Posterior vena cava (tissue), 2 donors: ENCODE measurements around the gene TFF2. TPM values are rescaled to one million over a fixed set of nuclear protein-coding genes. Genes with fewer than 3 reads are reported as not detected.

Experiments used
- DNase-seq: peaks from one replicate; pipeline ENCODE4 v3.0.0-alpha.2; 2020; ENCODE audit warnings: low spot score
- intact Hi-C, 2 donors: fragments of 100-400 bp; cut with DNase I; formaldehyde crosslinking; loops; one replicate each; pipeline versions ENCODE4 v1.14.1 to v1.14.2; 2022 to 2023
- long read RNA-seq, 2 donors: library from polyadenylated mRNA; unstranded; transcript quantifications; one replicate each; pipeline ENCODE4 v2.0.0, GENCODE V29; 2020 to 2021
- total RNA-seq, 2 donors: library from RNA; stranded (reverse); fragmentation: NEBNext Ultra II Directional; extraction: Animal tissue kit (Norgen Biotek cat#: 25700); gene quantifications; one replicate each; pipeline ENCODE4 v1.2.1, GENCODE V29; 2021
- donor health status: DM: yes; HTN: yes; CAD: no.
- donor health status: DM: yes; HTN: yes; CAD: no.

TFF2 gene, protein sequence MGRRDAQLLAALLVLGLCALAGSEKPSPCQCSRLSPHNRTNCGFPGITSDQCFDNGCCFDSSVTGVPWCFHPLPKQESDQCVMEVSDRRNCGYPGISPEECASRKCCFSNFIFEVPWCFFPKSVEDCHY
- total RNA-seq, result not detected
- long read RNA-seq, donor 1, result 0 reads
- long read RNA-seq, donor 2, result 0 reads

DNA sequence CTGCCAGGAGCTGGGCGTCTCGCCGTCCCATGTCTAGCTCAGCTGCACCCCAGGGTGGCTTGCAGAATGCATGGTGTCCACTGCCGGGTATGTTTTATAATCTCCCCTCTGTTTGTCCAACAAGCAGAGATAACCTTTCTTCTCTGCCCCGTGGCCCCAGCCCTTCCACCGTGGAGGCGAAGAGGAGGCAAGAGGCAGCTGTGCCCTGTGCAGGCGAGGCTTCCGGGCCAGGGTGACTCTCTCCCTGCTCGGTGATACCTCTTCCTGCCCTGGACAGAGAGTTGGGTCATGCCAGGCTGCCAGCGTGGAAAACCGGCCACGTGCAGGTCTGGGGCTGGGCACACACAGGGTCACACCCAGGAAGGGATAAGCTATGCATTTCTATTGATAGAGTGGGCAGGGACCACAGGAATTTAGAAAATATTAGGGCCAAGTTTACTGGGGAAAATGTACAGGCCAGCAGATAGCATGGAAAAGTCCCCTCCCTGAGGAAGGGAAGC is at the start of gene TFF2:
TFF2 (minus strand) TSS at position 68 of the 500 bp plus-strand sequence; CDS start at position 31, 37 bp downstream.
- intact Hi-C loops, result no loop called here
- DNase-seq, result peak; percentile 76

DNA sequence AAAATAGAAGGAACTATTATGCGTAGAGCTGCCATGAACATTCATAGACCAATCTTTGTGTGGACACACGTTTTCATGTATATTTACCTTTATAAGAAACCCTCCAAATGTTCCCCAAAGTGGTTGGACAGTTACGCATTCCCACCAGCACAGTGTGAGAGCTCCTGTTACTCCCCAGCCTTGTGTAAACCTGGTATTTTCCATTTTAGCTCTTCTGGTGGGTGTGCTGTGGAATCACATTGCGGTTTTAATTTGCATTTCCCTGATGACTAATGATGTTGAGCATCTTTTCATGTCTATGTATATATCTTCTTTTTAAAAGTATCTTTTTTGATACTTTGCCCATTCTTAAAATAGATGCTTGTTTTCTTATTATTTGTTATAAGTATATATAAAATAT is 49.7 kb upstream of the TFF2 start:
- intact Hi-C loops, result no loop called here
- DNase-seq, result no peak

DNA sequence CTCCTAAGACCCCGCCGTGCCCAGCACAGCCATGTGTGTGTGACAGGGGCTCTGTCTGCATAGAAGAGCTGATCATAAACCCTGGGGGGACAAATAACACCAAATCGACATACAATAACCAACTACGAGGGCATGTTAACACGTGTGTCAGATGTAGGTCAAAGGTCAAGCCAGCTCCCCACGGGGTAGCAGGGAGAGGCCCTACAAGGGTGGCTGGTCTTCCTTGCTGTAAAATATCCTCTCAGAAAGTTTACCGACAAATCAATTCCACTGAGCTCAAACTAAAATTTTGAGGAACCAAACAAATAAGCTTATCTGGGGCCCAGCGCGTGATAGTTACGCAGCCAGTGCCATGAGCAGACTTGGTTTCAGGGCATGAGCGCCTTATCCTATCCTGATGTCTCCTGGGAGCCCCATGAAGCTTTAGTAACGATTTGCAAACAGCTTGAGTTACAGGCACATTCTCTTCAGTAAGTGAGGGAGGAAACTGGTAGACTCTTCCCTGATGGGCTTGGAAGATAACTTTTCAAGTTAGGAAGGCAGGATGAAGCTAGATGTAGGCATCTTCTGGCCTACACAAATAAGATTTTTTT is 47.7 kb upstream of the TFF2 start:
- intact Hi-C loops, result no loop called here
- no peak for DNase-seq

DNA sequence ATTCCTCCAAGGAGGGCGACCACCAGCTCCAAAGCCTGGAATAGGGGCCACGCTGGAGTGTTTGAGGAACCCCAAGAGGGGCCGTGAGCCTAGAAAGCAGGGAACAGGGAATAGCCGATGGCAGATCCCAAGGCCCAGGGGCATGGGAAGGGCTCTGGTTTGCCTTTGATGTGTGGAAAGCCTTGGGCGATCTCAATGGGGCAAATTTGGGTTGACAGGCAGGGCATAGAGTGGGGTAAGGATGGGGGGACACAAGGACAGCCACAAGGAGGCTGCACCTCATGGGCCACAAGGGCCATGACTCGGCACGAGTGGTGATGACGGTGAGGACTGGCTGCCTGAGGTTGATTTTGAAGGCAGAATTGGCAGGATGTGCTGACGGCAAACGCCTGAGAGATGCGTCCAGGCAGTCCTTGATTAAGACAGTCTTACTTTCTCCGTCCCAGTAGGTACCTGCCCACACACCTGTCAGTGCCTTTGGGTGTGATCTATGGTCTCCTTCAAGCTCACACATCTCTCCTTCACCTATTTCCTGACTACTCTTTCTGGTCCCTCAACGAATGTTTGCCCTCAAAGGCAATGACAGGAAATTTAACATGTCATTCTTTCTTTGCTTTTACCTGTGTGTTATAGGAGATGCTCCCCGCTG is 47.1 kb upstream of the TFF2 start:
- DNase-seq, result no peak
- intact Hi-C loops, result no loop called here

DNA sequence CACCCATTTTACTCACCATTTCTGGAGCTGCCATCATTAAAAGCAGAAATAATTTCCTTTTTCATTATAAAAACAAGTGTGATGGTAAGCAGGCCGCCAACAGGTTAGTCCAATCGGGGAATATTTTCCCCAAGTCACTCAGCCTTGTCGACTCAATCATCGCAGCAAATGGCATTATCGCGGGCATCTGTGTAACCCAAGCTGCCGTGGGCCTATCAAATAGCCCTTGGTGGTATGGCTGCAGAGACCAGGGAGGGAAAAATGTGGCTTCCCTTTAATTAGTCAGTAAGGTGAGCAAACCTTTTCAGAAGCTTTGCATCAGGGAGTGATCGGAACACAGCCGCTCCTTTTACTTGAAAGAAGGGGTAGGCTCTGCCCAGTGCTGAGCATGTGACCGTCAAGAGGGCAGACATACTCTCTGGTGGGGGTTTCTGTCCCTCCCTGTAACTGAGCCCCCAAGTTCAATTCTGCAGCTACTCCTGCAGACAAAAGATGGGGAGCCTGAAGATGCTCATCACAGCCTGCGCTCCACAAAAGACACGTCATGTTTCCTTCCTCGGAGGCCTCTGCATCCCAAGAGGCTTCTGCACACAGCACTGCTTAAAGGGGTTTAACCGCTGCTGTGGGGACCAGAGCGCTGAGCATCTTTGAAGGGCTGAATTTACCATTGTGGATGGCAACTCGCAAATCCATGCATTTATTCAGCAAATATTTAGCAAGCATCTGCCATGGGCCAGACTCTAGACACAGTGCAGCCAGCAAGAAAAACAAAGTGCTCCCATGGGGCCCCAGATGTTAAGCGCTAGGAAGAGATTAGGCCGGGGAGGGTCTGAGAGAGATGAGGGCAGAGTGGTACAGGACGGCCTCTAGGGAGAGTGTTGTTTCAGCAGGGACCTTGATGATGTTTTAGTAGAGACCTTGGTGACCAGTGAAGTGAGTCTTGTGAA is 46.3 kb upstream of the TFF2 start:
- DNase-seq, result peak; percentile 35
- intact Hi-C loops, result no loop called here

DNA sequence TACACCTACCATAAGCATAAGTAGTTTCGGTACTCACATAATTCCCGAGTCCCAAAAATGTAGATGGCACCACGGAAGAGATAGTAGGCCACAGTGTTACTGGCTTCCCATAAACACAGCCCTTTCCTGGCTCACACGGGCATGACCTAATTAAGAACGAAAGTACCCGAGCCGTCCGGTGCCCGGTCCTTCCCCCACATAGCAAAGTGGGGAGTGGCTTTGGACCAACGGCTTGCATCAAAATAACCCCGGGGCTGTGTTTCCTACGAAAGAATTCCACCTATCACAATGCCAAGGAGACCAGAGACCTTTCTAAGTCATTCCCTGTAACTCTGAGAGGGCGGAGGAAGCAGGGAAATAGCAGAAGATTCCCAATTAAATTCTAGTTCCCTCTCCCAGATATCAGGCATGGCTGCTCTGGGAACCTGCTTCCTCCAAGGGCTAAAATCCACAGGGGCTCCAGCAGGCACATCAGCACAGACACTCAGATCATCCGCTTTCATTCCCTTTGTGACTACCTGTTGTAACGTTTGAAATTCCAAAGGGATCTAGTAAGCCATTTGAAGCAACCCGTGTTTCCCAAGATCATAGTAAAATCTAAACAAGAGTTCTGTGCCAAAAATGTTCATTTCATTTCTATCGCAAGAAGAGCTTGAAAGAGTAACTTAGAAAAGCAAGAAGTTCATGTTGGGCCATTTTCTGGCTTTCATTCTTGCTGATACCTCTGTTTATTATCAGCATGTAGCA is 45.3 kb upstream of the TFF2 start, which contains the start of gene TMPRSS3:
TMPRSS3 (minus strand) TSS at position 148 of the 747 bp plus-strand sequence. CDS start 635 bp downstream, outside the sequence.
- DNase-seq, result peak; percentile 24
- intact Hi-C loops, result no loop called here

DNA sequence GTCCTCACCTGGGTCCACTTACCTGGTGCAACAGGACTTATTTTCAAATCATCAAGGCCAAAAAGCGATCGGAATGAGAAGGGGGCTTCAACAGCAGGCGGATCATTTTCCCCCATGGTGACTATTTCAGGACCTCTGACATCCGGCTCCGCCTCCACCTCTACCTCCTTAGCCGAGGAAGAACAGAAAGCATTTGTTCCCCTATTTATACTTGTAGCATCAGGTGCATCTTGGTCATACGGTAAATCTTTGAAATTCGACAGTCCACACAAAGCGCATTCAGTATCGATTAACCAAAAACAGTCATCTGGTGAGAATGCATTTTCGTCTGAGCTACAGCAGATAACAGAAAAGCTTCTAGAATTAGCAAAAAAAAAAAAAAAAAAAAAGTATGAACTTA is 44.5 kb upstream of the TFF2 start:
- no peak for DNase-seq
- intact Hi-C loops, result no loop called here

DNA sequence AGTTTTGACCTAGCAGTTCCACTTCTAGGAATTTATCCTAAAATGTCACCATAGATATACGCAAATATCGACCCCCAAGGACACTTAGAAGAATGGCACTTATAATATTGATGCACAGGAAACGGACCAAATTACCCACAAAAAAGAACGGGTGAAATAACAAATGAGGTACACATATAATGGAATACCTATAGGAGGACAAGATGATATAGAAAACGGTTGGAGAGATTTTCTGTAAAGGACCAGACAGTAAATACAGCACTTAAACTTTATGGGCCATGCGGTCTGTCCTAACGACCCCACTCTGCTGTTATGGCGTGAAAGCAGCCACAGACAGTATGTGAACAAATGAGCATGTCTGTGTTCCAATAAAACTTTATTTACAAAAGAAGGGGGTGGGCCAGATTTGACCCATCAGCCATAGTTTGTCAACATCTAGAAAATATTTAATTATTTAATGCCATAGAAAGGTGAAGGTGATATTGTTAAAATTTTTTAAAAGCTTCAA is 42.7 kb upstream of the TFF2 start:
- intact Hi-C loops, result no loop called here
- no peak for DNase-seq

DNA sequence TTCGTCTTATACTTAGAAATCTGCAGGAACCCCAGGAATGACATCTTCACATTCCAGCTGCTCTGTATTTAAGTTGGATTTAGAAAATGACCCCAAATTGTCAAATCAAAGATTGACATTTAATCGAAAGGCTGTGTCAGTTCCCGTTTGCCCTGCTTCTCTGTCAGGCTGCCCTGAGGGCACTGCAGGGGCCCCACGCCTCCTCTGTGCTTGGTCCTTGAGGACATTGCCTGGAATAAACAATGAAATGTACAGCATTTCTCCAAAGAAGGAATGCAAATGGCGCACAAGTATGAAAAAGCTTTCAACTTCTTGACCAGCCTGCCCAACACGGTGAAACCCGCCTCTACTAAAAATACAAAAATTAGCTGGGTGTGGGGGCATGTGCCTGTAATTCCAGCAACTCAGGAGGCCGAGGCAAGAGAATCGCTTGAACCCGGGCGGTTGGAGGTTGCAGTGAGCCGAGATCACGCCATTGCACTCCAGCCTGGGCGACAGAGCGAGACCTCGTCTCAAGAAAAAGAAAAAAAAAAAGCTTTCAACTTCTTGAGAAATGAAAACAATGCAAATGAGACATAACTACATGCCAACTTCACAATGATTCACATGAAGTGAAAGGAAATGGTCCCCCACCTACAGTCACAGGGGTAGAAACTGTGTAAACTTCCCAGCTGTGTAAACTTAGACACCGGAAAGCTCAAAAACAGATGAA is 42.1 kb upstream of the TFF2 start:
- intact Hi-C loops, result no loop called here

DNA sequence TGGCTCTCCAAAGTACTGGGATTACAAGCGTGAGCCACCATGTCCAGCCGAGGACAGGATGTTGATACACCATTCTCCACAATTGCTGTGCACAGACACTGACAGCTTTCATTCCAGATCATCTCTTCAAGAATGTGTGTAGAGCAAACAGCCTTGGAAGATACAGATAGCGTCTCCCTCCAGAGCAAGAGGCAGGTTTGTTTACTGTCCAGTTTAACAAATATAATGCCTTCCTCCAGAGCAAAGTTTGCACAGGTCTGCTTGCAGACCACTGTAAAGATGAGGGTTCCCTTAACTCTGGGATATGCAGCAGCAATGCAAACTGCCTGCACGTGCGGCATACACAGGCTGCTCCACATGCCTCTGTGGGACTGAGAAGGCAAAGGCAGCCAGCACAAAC is 40.5 kb upstream of the TFF2 start:
- peak; percentile 20 for DNase-seq
- intact Hi-C loops, result no loop called here

More for the DNA sequence above, 42.1 kb upstream of the TFF2 start:
- peak; percentile 29 for DNase-seq

DNA sequence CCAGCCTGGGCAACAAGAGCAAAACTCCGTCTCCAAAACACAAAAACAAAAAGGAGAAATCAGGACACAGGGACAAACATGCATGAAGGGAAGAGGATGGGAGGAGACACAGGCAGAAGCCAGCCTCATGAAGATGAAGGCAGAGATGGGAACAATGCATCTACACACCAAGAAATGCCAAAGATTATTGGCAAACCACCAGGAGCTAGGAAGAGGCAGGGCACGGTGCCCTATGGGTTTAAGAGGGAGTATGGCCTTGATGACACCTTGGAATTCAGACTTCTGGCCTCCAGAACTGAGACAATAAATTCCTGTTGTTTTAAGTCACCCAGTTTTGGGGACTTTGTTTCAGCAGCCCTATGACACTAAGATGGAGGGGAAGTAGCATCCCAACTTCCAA is 39.9 kb upstream of the TFF2 start:
- no peak for DNase-seq

DNA sequence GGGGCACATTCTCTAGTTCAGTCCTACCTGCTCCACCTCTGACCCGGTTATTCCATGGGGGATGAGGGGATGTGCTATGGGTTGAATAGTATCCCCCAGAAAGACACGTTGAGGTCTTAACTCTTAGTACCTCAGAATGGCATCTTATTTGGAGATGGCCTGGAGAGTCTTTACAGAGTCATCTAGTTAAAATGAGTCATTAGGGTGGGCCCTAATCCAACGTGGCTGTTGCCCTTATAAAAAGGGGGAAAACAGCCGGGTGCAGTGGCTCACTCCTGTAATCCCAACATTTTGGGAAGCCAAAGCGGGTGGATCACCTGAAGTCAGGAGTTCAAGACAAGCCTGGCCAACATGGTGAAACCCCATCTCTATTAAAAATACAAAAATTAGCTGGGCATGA is 39.4 kb upstream of the TFF2 start:
- intact Hi-C loops, result no loop called here
- DNase-seq, result peak; percentile 29

More for the DNA sequence above, 39.9 kb upstream of the TFF2 start:
- intact Hi-C loops, result no loop called here

DNA sequence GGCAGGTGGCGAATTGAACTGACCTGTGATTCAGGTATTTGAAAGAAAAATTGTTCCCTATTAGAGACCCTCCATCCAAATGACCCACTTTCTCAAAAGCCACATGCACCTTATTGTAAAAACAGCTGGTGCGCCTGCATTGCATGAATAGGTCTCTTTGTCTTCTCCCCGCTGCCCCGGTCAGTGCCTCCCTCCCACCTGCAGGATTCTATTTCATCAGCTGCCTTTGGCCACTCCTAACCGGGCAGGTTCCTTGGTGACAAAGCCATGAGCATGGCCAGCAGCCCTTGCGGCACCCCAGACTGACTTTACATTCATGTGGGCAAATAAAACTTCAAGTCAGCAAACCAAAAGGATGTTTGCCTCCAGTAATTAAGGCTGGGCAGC is 38.6 kb upstream of the TFF2 start:
- intact Hi-C loops, result no loop called here
- peak; percentile 58 for DNase-seq

DNA sequence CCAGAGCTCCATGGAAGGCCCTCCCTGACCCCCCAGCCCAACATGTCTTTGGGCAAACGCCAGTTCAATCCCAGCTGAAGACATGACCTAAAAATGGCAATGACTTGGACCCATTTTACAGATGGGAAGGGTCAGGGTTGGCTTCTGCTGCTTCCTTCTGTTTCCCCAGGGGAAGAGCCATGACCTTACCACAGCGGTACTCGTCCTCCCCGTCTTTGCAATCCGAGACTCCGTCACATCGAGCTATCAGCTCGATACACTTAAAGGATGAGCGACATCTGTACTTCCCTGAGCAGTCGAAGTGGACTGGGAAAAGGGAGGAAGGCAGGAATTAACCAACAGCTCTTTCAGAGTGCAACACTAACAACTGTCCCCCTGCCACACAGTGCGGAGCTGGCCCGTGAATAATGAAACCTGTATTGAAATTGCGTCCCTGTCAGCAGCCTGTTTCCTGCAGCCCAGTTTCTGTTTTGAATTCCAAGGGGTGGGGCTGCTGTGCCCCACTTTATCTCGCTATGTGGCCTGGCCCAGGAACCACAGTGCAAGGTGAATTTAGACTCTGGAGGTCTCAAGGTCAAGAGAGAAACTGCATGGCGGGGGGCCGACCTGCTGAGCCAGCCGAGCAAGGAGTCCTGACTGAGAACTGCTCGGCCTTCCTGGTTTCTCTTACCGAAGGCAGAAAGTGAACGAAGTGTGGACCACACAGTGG is 38.1 kb upstream of the TFF2 start:
- DNase-seq, result peak; percentile 66
- intact Hi-C loops, result no loop called here

DNA sequence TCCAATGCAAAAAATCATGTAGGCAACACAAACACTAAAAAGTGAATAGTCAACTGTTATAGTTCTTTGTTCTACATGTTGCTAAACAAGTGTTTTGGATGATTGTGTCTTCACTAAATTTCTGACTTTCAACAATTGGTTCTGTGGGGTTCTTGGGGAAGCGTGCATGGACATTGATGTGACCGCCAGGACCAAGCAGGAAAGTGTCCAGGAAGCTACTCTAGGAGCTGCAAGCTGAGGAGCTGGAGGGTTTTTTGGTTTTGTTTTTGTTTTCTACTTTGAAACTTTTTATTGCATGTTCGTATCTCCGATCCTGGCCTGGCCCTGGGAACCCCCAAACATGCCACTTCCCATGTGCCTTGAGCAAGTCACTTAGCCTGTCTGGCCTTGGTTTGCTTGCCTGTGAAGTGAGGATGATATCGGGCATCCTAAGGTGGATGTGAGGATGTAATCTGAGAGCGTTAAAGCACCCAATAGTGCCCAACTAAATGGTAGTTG is 37.1 kb upstream of the TFF2 start:
- intact Hi-C loops, result no loop called here
- DNase-seq, result peak; percentile 26

DNA sequence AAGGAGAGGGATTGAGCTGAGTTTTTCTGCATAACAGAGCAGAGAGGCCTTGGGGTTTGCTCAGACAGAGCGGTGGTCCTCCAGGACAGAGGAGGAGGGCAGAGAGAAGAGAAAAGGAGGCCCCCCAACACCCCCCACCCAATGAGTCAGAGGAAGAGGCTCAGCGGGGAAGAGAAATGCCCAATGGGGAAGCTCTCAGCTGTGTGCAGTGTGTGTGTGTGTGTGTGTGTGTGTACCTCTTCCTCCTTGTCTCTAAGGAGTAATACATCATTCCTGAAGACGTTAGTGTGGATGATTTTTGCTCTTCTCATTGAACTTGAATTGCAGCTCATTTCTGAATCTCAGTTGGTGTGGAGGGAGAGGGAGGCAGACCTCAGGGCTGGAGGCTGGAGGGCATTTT is 36.4 kb upstream of the TFF2 start:
- intact Hi-C loops, result no loop called here

DNA sequence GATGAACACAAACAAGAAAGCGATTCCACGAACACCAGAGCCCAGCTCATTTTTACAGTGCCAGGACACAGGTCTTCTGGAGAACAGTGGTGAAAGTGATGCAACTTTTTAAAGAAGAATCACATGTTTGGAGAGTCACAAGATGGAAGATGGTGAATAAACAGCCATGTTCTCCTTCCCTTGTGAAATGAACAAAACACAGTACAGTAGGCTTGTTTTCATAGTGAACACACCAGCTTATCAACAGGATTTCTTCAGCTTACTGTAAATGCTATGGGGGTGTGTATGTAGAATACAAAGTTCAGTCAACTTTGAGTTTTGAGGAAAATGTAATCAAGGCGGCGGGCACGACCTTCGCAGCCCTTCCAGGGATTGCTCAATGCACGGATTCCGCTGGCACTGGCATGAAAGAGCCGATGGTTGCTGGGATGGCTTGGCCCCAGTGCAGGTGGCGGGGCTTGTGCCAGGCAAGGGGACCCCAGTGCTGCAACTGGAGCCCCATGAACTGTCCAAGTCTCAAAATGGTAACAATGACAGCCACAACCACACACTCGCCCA is 35.3 kb upstream of the TFF2 start:
- intact Hi-C loops, result no loop called here
- DNase-seq, result peak; percentile 54

More for the DNA sequence above, 36.4 kb upstream of the TFF2 start:
- DNase-seq, result peak; percentile 13
